HUES48 (cell line): ENCODE results near the gene WARS2.

Experiments used
- H3K27ac ChIP-seq: one replicate; pipeline ENCODE4 v1.7.0; 2013; ENCODE audit warnings: low read depth, low read length, inconsistent platforms
- H3K27me3 ChIP-seq: 2 replicates; pipeline ENCODE4 v1.6.1; 2013; ENCODE audit warnings: mild to moderate bottlenecking, low read length; ENCODE audit not compliant: control insufficient read depth, insufficient read depth
- H3K36me3 ChIP-seq: 2 replicates; pipeline ENCODE4 v1.6.1; 2013; ENCODE audit warnings: low read length; ENCODE audit not compliant: control insufficient read depth, insufficient read depth
- H3K4me1 ChIP-seq: 2 replicates; pipeline ENCODE4 v1.6.1; 2013; ENCODE audit warnings: mild to moderate bottlenecking, low read length; ENCODE audit not compliant: control insufficient read depth, insufficient read depth
- H3K4me3 ChIP-seq: 2 replicates; pipeline ENCODE4 v1.5.1; 2013; ENCODE audit warnings: mild to moderate bottlenecking, low read depth, low read length
- H3K9ac ChIP-seq: 2 replicates; pipeline ENCODE4 v1.6.1; 2013; ENCODE audit warnings: mild to moderate bottlenecking, low read depth, low read length, moderate library complexity
- H3K9me3 ChIP-seq: 2 replicates; pipeline ENCODE4 v1.6.1; 2013; ENCODE audit warnings: low read length; ENCODE audit not compliant: control insufficient read depth, insufficient read depth

The WARS2 gene

DNA sequence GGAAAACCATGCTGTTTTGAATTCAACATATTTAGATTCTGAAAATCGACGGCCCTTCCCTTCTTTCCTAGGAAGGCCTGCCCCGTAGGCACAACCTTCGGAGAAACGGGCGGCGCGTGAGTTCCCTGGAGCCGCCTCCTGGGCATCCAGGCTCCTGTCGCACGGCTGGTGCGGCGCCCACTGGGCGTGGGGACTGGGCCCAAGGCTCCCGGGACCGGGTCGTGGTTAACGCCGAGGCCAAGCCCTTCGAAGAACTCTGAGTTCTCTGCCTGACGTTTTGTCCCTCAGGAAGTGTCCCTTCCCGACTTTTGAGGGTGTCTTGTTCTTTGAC is 133.1 kb downstream of the WARS2 start:
- H3K9ac ChIP-seq: no peak overlapping the region
- H3K4me1 ChIP-seq: peaks cover 35% of the 10 kb centered on the region
- H3K27ac ChIP-seq: no peak overlapping the region
- H3K27me3 ChIP-seq: peaks cover 85% of the 10 kb centered on the region
- no peaks in the 10 kb centered on the region for H3K9me3 ChIP-seq
- H3K4me3 ChIP-seq: peak overlapping the region; percentile 56; the same call in 1 of the 2 replicates
- no peaks in the 10 kb centered on the region for H3K36me3 ChIP-seq

DNA sequence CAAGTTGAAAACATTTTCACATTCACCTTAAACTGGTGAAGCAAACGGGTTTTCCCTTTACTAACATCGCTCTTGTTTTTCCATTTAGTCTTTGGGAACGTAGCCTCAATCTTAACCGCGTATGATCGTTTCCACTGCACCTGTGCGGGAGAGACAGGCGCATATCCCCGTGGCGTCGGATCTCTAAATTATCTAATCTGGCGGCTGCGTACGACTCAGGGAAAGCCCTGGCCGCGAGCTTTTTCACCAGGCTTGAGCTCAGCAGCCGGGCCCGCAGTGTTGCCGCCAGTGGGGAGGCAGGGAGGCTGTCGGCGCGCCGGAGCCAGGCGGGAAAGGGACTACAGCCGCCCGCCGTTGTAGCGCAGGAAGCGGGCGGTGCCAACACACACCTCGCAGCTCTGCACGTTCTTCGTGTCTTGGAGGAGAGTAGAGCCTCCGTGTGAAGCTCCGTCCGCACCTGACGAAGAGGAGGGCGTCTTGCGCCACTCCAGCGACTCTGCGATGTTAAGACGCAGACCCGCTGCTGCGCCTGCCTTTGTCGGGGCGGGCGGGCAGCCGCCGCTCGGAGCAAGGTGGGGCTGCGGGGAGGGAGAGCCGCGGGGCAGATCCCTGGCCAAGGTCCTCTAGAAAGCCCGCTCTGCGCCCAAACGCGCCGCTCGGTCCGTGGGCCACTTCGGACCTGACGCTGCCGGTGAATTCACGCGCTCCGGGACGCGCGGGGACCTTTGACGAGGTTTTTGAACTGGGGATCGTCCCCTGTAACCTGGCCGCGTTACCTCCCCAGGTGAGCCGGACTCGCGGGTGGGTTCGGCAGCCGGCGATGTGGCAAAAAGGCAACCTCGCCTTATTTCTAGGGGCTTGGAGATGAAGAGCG is 133.8 kb downstream of the WARS2 start:
- H3K9ac ChIP-seq: no peak overlapping the region
- peak overlapping the region; percentile 33; the same call in 1 of the 2 replicates for H3K4me3 ChIP-seq
- H3K4me1 ChIP-seq: peaks cover 39% of the 10 kb centered on the region
- no peaks in the 10 kb centered on the region for H3K9me3 ChIP-seq
- H3K36me3 ChIP-seq: no peaks in the 10 kb centered on the region
- H3K27me3 ChIP-seq: peaks cover 89% of the 10 kb centered on the region
- H3K27ac ChIP-seq: no peak overlapping the region

DNA sequence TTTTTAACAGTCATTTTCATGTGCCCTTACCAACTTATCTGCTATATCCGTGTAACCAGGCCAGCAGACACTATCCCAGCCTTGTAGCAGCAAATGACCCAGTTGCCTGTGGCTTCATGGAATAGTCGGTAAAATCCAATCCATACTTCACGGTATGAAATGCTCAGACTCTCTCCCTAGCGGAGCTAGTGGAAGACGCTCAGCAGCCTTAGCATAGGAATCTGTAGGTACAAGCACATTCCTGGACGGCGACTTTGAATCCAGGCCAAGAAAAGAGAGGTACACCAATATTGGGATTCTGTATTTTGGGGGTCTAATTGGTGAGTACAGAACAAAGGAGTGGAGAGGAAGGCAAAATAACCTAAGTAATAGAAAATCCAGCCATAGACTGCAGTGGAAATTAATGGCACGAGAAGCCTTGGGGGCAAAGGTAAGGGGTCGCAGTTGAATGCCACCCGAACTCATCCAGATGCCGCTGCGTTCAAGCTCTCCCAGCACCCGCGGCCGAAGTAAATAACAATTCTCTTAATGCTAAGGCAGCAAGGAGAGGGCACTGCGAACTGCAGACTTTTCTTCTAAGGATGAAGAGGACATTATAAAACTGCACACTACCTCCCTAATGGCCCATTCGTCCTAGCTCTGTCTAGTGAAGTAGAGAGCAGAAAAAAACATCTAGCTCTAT is 134.6 kb downstream of the WARS2 start:
- Histone ChIP-seq H3K9me3 (no peaks in the 10 kb centered on the region), H3K27ac (no peak overlapping the region), H3K4me3 (no peak overlapping the region), H3K27me3 (peaks cover 97% of the 10 kb centered on the region), H3K9ac (no peak overlapping the region), H3K36me3 (no peaks in the 10 kb centered on the region), H3K4me1 (peaks cover 40% of the 10 kb centered on the region)

DNA sequence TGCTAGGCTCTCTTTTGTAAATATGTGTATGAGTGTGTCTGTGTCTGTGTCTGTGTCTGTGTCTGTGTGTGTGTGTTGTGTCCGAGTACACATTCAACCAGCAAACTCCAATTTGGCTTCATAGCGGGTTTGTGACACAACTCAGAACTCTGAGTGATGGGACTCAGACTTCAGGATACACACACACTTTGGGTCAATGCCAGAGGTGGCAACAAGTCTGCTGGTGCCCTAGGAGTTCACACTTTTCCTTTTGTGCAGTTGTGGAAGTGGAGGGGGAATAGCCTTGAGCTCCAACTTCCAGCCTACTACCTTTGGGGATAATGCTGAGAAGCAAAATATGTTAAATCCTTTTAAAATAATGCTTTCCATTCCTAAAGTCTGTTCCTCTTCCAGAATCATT is 135.7 kb downstream of the WARS2 start:
- peaks cover 100% of the 10 kb centered on the region for H3K27me3 ChIP-seq

DNA sequence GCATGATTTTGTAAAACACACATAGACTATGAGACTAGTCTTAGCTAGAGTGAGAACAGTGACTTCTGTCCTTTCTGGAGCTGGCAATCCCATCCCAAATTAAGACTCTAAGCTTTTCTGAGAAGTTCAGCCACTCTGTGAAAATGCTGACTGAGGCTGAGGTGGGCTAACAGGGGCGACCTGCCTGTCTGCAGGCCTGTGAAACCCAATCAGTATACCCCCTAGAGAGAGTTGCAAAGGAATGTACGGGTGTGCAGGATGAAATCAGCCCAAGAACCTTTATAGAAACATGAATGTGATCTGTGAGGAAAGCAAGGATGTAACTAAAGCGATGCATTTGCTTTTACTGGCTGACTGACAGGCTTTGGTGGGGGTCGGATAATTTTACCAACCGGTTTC is 136.3 kb downstream of the WARS2 start:
- H3K9ac ChIP-seq: no peak overlapping the region
- H3K4me3 ChIP-seq: no peak overlapping the region
- no peak overlapping the region for H3K27ac ChIP-seq
- H3K27me3 ChIP-seq: peaks cover 100% of the 10 kb centered on the region
- no peaks in the 10 kb centered on the region for H3K9me3 ChIP-seq
- H3K4me1 ChIP-seq: peaks cover 43% of the 10 kb centered on the region
- no peaks in the 10 kb centered on the region for H3K36me3 ChIP-seq

More for the DNA sequence above, 135.7 kb downstream of the WARS2 start:
- Histone ChIP-seq H3K4me1 (peaks cover 49% of the 10 kb centered on the region), H3K4me3 (no peak overlapping the region), H3K9me3 (no peaks in the 10 kb centered on the region), H3K36me3 (no peaks in the 10 kb centered on the region), H3K9ac (no peak overlapping the region), H3K27ac (no peak overlapping the region)

DNA sequence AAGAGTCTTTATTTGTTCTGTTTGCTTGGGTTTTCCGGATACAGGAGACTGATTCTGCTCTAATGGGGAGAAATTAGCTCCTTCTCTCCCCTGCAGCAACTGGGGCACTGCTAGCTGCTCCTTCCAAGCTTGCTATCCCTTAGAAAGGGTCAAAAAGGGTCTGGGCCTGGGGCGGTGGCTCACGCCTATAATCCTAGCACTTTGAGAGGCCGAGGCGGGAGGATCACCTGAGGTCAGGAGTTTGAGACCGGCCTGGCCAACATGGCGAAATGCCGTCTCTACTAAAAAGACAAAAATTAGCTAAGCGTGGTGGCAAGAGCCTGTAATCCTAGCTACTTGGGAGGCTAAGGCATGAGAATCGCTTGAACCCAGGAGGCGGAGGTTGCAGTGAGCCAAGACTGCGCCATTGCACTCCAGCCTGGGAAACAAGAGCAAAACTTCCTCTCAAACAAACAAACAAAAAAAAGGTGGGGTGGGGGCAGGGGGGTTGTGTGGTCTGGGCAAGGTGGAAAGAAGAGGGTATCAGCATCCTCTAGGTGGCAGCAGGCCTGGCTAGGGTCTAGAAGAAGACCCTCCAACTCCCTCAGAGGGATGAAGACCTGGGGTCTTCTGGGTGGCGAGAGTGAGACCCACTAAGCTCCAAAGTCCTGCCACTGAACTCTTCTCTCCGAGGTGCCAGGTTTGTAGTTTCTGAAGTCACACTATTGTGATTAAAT is 136.9 kb downstream of the WARS2 start:
- no peaks in the 10 kb centered on the region for H3K36me3 ChIP-seq
- no peak overlapping the region for H3K27ac ChIP-seq
- peaks cover 100% of the 10 kb centered on the region for H3K27me3 ChIP-seq
- H3K4me1 ChIP-seq: peaks cover 41% of the 10 kb centered on the region
- no peak overlapping the region for H3K4me3 ChIP-seq
- H3K9ac ChIP-seq: no peak overlapping the region
- H3K9me3 ChIP-seq: no peaks in the 10 kb centered on the region

DNA sequence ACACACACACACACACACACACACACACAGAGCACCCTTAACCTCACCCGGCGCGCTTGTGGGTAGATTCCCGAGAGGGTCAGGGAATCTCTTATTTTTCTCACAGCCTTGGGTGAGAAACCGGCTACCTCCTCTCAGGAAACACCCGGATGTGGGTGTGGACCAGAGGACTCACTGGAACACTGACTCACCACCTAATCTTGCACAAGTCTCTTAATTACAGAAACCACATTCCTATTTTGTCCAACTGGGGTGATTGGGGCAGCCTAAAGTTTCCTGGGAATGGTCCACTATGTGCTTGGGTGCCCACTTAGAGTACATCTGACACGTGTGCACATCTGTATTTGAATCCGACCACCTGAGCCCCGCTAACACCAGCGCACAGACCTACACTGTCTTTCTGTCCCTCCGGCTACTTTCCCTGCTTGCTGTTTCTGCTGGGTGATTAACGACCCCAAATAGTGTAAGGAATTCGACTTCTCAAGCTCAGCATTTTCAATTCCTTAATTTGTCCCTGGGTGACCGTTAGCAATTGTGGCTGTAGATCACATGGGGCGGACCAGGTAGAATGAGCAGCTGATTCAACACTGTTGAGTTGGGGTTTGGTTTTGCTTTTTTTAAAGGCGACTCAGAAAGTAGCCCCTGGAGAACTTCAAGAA is 138.3 kb downstream of the WARS2 start:
- Histone ChIP-seq H3K4me3 (no peak overlapping the region), H3K27ac (no peak overlapping the region), H3K4me1 (peaks cover 31% of the 10 kb centered on the region), H3K27me3 (peaks cover 100% of the 10 kb centered on the region), H3K36me3 (no peaks in the 10 kb centered on the region), H3K9ac (no peak overlapping the region), H3K9me3 (no peaks in the 10 kb centered on the region)

DNA sequence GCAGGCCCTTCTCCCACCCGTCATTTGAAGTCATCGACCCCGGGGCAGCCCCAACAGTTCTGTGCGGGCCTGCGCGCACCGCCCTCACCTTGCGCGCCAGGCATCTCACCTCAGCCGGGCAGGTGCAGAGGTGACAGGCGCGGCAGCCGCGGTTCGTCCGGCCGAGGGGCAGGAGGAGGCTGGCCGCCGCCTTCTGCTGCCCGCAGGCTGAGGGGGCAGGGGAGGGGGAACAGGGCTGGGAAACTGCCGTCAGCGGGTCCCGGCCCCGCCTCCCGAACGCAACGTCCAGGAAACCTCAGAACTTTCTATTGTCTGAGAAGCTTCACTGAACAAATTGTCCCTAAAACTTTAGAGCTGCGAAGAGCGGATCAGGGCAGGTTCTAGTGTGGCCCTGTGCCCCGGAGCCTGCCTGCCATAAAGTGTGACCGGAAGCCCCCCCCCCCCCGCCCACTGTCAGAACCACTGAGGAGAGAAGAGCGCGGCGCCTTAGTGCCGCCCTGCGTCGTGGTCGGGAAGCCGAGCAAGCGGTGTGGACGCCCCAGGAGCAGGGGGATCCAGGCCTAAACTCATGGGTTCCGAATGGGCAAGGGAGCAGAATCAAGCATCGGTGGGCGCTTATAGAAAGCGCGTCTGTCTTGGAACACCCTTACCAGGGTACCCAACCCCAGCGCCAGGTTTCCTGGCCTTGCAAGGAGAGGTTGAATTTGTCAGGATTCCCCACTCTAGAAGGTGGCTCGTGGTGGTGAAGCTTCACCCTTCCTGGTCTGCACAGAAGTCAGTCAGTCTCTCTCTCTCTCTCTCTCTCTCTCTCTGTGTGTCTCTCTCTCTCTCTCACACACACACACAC is 139.0 kb downstream of the WARS2 start:
- Histone ChIP-seq H3K36me3 (no peaks in the 10 kb centered on the region), H3K27me3 (peaks cover 100% of the 10 kb centered on the region), H3K4me1 (peaks cover 28% of the 10 kb centered on the region), H3K9me3 (no peaks in the 10 kb centered on the region), H3K4me3 (peak overlapping the region; percentile 45), H3K9ac (no peak overlapping the region), H3K27ac (no peak overlapping the region)

DNA sequence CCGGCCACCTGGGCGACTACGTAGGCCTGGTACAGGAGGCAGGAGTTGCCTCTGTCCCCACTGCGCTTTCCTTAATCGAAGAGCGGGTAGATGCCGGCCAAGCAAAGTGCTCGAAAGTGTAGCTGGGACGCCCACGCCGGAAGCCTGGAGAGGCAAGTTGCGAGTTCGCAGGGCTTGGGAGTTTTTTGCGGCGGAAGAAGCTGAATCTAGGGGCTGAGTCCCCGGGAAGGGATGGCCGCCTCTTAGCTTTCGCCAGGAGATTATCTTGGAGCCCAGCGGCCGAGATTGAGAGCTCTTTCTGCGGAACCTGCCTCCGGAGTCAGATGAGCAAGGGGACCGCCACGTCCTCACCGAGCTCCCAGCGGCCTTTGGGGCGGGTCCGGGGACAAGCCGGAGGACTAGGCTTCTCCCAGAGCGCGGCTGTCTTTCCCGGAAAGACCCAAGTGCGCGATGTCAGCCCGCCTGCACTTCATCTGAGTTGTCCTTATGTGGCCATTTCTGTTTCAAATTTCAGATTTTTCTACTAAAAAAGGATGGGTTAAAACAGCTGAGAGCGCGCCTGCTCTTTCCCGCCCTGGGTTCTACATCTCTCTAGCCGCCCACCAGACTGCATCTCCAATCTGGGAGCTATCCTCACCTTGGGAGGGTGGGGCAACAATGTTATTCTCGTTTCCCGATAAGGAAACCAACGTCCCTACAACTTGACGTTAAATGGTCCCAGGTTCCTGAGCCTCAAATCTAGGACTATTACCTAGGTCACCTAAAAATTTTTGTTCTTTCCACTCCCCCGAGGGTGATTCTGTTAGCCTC is 139.9 kb downstream of the WARS2 start:
- peaks cover 100% of the 10 kb centered on the region for H3K27me3 ChIP-seq
- no peak overlapping the region for H3K9ac ChIP-seq
- H3K4me3 ChIP-seq: peak overlapping the region; percentile 45
- H3K36me3 ChIP-seq: no peaks in the 10 kb centered on the region
- no peaks in the 10 kb centered on the region for H3K9me3 ChIP-seq
- no peak overlapping the region for H3K27ac ChIP-seq
- peaks cover 28% of the 10 kb centered on the region for H3K4me1 ChIP-seq
